Frontal cortex (tissue), 4 donors: ENCODE results near the gene UBE2M. TPM values are rescaled to one million over a fixed set of nuclear protein-coding genes. Genes with fewer than 3 reads are reported as not detected.
"Not testable (repeated sequence)": the region's sequence is repeated elsewhere in the genome, so short reads cannot be mapped to it uniquely, and the experiment has no call there.

Experiments
- DNase-seq, 2 donors: peaks; one replicate each; pipeline ENCODE4 v3.0.0; 2012; ENCODE audit warnings: low spot score in 2 of 2
- FAIRE-seq: peaks from 2 replicates; lab custom pipeline; 2012; peaks lifted over from hg19 to GRCh38; lab: Jason Lieb, UNC
- small RNA-seq: library from RNA; depleted of rRNA; stranded (forward); fragments of <200 nt; gene quantifications from one replicate; pipeline ENCODE3, GENCODE V24; 2014
- total RNA-seq: library from RNA; depleted of rRNA; stranded (reverse); fragments of >200 nt; gene quantifications from one replicate; pipeline ENCODE4 v1.2.3, GENCODE V29; 2014
- donor health status: control.
- donor health status: control.
- donor health status: control.

The UBE2M gene
- total RNA-seq, 1 donor from 2014 or later: 64.8 TPM

DNA sequence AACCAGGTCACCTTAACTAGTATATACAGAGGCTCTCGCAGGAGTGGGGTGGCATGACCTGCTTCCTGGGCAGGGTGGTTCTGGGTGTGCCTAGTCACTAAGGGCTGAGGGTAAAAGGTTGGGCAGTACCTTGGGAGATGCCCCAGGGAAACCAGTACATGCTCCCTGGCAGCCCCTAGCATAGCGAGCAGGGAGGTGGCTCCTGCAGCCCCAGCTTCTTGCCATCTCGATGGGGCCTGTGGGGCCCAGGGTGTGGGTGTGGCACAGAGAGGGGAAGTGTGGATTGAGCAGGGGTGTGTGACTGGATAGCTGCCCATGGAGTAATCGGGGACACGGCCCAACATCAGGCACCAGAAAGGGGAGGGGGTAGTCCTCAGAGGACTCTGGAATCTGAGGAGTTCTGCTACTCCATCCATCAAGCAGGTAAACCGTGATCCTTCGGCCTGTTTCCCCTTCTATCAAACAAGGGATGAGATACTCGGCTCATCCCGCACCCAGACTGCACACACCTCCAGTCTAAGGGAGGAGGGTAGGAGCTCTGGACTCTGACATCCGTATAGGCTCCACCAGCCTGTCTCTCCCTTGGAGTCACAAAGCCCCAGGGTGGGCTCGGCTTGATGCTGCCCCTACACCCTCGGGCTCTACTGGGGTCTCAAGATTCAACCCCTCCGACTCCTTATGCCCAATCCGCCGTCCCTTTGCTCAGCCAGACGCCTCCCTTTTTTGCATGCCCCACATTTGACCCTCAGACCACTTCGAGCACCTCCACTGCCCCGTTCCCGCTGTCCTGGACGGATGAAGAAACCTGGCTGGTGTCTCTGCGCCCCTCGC, 39.9 kb downstream of the UBE2M start:
- DNase-seq: no peak
- FAIRE-seq: no peak

DNA sequence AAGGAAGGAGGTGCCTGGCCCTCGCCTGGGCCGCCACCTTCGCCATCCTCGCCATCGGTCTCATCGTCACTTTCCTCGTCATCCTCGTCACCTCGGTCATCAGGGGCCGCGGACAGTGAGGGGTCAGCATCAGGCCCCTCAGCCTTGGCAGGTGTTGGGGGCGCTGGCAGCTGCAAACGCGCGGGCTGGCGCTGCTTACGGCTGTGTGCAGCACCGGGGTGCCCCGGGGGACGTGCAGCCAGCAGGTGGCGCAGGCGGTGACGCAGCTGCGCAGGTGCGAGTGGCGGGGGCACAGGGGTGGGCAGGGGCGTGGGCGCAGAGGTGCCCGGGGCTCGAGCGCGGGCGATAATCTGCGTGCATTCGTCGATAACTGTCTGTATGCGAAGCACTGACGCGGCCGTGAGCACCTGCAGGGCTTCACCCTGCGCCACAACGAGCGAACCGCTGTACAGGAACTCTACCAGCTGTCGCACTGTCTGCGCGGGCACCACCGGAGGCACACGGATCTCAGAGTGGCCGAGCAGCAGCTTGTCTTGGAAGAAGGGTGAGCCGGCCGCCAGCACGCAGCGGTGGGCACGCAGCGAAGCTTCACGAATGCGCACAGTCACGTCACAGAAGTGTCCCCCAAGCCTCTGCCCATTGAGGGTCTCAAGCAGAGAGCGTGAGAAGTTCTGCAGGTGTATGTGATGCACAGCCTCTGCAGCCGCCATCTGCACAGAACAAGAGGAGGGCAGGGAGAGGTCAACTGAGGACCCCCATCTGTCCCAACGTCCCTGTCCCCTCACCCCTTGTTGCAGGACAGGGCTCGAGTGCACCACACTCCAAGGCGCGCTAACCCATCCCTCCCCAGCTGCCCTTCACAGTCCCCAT, 41.2 kb downstream of the UBE2M start:
- FAIRE-seq (no peak), DNase-seq (no peak)

DNA sequence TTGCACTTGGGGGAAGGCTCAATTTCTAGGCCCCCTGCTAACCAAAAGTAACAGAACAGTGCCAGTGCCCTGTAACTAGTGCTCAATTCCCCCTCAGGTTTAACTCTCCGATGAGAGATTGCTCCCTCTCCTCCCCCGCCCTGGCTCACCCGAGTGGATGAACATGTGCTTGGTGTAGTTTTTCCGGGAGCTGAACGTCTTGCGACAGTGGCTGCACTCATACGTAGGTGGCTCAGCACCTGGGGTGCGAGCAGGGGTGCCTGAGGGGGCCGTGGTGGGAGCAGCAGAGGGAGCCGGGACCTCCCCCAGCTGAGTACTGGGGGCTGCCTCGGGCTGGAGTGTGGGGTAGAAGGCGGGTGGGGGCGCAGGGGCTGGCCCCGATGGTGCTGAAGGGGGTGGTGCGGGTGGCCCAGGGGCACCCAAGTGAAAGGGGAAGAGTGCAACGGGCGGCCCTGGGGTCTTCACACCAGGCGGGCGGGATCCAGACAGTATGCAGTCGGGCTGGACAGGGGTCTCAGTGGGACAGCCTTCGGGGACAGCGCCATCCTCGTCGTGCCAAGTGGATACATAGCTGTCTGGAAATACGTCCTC, 42.1 kb downstream of the UBE2M start:
- no peak for DNase-seq
- FAIRE-seq: no peak

DNA sequence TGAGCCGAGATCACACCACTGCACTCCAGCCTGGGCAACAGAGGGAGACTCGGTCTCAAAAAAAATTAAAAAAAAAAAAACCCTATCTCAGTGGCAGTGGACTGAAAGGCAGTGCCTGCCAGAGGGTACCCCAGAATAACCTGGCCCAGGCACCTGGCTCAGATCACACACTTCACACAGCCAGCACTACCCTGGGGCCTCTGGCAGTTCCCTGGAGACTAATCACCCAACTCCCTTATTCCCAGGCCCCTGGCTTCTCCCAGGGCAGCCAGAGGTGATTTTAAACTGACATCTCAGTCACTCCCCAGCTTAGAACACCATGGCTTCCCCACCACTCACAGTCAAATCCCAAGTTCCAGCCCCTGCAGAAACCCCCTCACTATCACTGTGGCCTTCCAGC, 43.2 kb downstream of the UBE2M start:
- DNase-seq: no peak
- FAIRE-seq: no peak

DNA sequence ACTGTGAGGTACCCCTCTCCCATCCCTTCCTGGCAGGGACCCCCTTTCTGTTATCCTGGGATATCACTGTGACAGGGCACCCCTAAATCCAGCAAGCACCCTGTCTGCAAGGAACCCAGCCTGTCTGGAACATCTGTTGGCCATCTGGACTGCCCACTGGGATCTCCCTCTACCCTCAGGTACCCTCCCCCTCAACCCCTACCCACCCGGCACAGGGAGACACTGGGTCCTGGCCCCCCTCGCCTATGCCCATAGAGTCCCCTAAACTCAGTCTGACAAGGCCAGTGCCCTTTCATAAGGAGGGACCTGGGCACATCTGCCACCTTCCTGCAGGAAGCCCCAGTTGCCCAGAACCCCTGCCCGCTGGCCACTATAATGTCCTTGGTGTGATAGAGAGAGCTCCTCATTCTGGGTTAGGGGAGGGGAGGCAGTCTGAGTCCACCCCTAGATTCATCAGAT, 43.8 kb downstream of the UBE2M start:
- no peak for DNase-seq
- FAIRE-seq: no peak

DNA sequence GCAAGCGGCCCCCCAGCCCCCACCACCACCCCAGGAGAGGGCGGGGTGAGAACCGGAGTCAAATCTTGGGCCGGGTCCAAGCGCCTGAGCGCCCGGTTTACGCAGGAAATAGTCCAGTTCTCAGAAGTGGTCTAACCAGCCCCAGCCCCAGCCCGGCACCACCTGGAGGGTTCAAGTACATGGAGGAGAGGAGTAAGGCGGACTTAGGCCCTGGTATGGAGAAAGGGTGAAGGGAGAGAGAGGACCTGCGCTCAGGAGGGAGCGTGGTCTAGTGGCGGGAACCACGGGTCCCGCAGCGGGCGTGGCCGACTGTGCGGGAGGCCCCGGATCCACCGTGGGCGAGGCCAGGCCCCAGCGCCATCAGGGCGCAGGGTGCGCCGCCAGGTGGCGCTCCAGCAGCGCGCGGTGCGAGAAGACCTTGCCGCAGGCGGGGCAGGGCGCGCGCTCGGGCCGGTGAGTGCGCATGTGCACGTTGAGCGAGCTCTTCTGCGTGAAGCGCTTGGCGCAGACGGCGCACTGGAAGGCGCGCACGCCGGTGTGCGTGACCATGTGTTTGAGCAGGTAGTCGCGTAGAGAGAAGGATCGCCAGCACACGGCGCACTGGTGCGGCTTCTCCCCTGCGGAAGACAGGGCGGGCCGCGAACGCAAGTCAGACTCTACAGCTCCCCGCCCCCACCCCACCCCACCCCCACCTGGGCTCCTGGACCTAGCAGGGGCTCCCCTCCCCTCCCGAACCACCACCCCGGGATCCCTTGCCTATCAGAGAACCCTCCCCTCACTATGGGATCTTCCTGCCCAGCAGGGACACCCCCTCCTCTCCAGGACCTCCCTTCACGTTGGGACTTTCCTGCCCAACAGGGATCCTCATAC, 44.5 kb downstream of the UBE2M start:
- DNase-seq: peak; percentile 87 to 95
- no peak for FAIRE-seq

DNA sequence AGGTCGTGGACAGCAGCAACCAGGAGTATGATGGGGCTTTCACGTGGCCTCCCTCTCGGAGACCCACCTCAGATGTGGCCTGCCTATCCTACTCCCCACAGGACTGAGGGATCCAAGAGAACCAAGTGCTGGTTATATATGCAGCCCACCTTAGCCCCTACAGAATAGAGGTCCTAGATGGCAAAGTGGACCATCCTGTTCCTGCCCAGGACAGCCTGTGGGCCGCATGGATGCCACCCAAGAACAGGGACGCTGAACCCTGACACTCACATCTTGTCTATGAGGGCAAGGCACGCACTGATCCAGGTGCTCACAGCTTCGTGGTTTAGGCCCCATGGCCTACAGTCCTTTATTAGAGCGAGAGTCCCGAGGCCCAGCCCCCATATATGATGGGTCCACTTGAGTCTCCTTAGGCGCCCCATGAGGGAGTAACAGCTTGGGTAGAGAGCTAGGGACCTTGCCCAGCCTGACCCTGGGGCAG, 45.2 kb downstream of the UBE2M start:
- no peak for DNase-seq
- FAIRE-seq: no peak

DNA sequence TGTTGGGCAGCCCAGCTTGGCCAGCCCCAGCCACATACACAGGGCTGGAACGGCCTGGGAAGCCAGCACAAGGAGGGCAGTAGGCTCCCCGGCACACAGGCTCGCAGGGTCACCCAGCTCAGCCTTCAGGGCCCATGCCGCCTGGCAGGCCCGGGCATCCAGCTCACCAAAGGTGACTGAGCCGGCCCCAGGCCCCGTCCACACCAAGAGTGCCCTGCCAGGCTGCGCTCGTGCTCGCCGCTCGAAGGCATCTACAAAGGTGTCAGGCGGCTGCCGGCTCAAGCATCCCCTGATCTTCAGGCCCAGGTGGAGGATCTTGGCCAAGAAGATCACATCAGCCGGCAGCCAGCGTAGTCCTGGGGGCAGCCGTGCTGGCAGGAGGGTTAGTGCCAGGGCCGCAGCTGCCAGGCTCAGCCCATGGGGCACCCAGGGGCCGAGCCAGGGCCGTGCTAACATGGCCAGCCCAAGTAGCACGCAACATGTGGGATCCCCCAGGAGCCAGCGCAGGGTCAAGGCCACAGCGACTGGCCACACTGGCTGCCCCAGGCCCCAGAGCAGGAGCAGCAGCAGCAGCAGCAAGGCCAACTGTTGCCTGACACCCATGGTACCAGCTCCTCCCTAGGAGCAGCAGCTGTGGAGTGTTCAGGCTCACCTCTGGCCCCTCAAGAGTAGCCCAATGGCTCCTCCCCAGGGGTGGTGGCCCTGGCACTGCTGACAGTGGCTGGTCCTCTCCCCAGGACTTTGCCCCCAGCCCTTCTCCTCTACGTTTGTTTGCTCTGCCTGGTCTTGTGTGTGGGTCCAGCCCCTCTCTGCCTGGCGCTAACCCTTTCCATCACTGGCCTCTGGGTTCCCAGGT, 46.8 kb downstream of the UBE2M start, which contains the start of gene SLC27A5:
Gene SLC27A5, minus strand, starts transcription at position 640 of the 856 bp plus-strand sequence. Its CDS starts 37 bp downstream, at position 603.
- FAIRE-seq (no peak), DNase-seq (no peak)

DNA sequence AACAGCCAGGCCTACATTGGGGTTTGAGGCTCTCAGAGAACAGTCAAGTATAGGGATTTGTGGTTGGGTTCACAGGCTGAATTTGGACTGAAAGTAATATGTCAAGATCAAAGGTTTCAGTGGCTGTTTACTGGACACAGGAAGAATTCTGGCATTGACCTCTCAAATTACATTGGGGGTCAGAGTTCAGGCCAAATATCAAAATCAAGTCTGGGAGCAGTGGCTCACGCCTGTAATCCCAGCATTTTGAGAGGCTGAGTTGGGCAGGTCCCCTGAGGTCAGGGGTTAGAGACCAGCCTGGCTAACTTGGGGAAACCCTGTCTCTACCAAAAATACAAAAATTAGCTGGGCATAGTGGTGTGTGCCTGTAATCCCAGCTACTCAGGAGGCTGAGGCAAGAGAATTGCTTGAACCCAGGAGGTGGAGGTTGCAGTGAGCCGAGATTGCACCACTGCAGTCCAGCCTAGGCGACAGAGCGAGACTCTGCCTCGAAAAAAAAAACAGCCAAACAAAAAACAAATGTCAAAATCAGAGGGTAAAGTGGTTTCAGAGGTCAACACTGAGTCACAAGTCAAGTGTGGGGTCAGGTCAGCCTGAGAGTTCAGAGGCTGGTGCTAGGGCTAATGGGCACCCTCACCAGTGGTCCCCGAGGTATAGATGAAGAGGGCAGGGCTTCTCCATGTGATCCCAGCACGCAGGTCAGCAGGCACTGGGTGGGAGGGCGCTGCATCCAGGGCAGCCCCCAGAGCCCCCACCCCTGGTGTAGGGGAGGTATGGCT, 48.1 kb downstream of the UBE2M start:
- no peak for FAIRE-seq
- DNase-seq: no peak

DNA sequence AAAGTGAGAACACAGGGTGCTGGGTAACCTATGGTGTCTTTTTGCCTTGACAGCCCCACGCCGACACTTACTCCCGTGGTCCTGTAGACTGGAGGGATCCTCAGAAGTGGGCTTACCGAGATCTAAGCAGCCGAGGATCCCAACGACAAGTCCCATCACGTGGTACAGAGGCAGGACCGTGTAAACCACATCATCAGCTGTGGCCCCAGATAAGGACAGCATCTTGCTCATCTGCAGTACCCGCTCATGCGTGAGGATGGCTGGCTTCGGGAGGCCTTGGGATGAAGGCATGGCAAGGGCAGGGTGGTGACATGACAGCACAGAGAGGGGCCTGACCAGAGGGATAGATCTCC, 48.7 kb downstream of the UBE2M start:
- DNase-seq (no peak), FAIRE-seq (no peak)

DNA sequence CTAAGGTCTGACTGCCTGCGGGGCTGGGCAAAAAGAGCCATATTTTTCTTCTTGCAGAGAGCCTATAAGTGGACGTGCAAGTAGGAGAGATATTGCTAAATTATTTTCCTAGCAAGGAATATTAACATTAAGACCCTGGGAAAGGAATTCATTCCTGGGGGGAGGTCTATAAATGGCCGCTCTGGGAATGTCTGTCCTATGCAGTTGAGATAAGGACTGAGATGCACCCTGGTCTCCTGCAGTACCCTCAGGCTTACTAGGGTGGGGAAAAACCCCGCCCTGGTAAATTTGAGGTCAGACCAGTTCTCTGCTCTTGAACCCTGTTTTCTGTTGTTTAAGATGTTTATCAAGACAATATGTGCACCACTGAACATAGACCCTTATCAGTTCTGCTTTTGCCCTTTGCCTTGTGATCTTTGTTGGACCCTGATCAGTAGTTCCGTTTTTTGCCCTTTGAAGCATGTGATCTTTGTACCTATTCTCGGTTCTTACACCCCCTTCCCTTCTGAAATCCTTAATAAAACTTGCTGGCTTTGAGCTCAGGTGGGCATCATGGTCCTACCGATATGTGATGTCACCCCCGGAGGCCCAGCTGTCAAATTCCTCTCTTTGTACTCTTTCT, 50.7 kb downstream of the UBE2M start:
- not testable (repeated sequence) for DNase-seq, FAIRE-seq

Small RNA genes within 50 kb of the gene (small RNA-seq; reads per million reads assigned to genes)
- gene MIR6807 (0.20 reads per million), gene RN7SL525P (not detected)

Other genes starting within 250 kb of the UBE2M start
- 2.0 TPM for gene ZSCAN22, start 231.6 kb downstream of the UBE2M start, total RNA-seq
- gene A1BG, start 205.1 kb downstream of the UBE2M start, total RNA-seq: 0.41 TPM
- gene ZNF497, start 195.9 kb downstream of the UBE2M start, total RNA-seq: 6.1 TPM
- 2.4 TPM for gene ZNF837, start 177.6 kb downstream of the UBE2M start, total RNA-seq
- gene RPS5, start 171.3 kb downstream of the UBE2M start, total RNA-seq: 2,200 TPM
- not detected for gene RNF225, start 163.0 kb downstream of the UBE2M start, total RNA-seq
- gene ZNF584, start 150.0 kb downstream of the UBE2M start, total RNA-seq: 11.8 TPM
- 15.9 TPM for gene ZNF132, start 118.5 kb downstream of the UBE2M start, total RNA-seq
- 24.1 TPM for gene ZNF324B, start 107.0 kb downstream of the UBE2M start, total RNA-seq
- 20.8 TPM for gene ZNF324, start 91.5 kb downstream of the UBE2M start, total RNA-seq
- 8.6 TPM for gene ZNF446, start 82.3 kb downstream of the UBE2M start, total RNA-seq
- 6.9 TPM for gene SLC27A5, start 46.6 kb downstream of the UBE2M start, total RNA-seq
- gene ZBTB45, start 38.8 kb downstream of the UBE2M start, total RNA-seq: 6.9 TPM
- 332 TPM for gene TRIM28, start 14.5 kb downstream of the UBE2M start, total RNA-seq
- 62.8 TPM for gene CHMP2A, start 3.5 kb downstream of the UBE2M start, total RNA-seq
- gene MZF1, start 14.7 kb upstream of the UBE2M start, total RNA-seq: 11.0 TPM